Measurements from ENCODE around the gene RPL28.

- TF ChIP-seq CTCF (IDR thresholded peaks at IDR 0.05; ENCODE audit: low read depth, low read length) (no peak), POLR2A (IDR thresholded peaks at IDR 0.05; ENCODE audit: extremely low read depth, insufficient read length) (no peak)
Measured at GRCh38 chr19:55387736-55388497, 2.2 kb downstream of the RPL28 start.

Data from NB4 (cell line).